CD14-positive monocyte (primary cell): ENCODE results near the gene NBPF4. TPM values are rescaled to one million over a fixed set of nuclear protein-coding genes. Genes with fewer than 3 reads are reported as not detected.
"Not testable (repeated sequence)": the region's sequence is repeated elsewhere in the genome, so short reads cannot be mapped to it uniquely, and the experiment has no call there.

Experiments
- DNase-seq, 3 donors: peaks; one replicate each; pipeline ENCODE4 v3.0.0-alpha.2; 2011 to 2022
- H2AFZ ChIP-seq: 2 replicates; pipeline ENCODE4 v1.6.0; 2012; ENCODE audit warnings: mild to moderate bottlenecking, low read depth, low read length, inconsistent platforms; ENCODE audit not compliant: insufficient read depth, poor library complexity, severe bottlenecking
- H3K27ac ChIP-seq, 2 donors: 1 replicate in 1 of 2; 2 replicates in 1 of 2; pipeline ENCODE4 v1.5.1; 2012 to 2013; ENCODE audit warnings: low read length in 2 of 2, control low read depth in 1 of 2, inconsistent platforms in 1 of 2, low read depth in 1 of 2, mild to moderate bottlenecking in 1 of 2
- H3K27me3 ChIP-seq, 2 donors: one replicate each; pipeline versions ENCODE4 v1.6.0 to v1.6.1; 2011 to 2013; ENCODE audit warnings: low read length in 2 of 2; ENCODE audit not compliant: control insufficient read depth in 2 of 2, insufficient read depth in 2 of 2
- H3K36me3 ChIP-seq, 2 donors: replicated peaks in 1 of 2; 1 replicate in 1 of 2; 2 replicates in 1 of 2; pipeline versions ENCODE4 v1.5.1 to v1.6.1; 2012 to 2013; ENCODE audit warnings: low read length in 2 of 2, control low read depth in 1 of 2, inconsistent platforms in 1 of 2, mild to moderate bottlenecking in 1 of 2; ENCODE audit not compliant: insufficient read depth in 2 of 2, control insufficient read depth in 1 of 2
- H3K4me1 ChIP-seq, 2 donors: 1 replicate in 1 of 2; 2 replicates in 1 of 2; pipeline versions ENCODE4 v1.5.1 to v1.6.1; 2012 to 2013; ENCODE audit warnings: low read length in 2 of 2, control low read depth in 1 of 2, inconsistent platforms in 1 of 2, mild to moderate bottlenecking in 1 of 2, moderate library complexity in 1 of 2; ENCODE audit not compliant: insufficient read depth in 2 of 2, control insufficient read depth in 1 of 2
- H3K4me2 ChIP-seq: replicated peaks from 2 replicates; pipeline ENCODE3; 2012; ENCODE audit warnings: low read length, moderate library complexity, mild to moderate bottlenecking; ENCODE audit not compliant: poor library complexity, severe bottlenecking; ENCODE audit errors: extremely low read depth
- H3K4me3 ChIP-seq, 3 experiments: fragments of 200-600 bp in 1 of 3; sonication (generic) in 1 of 3; replicated peaks in 1 of 3; 1 replicate in 2 of 3; 2 replicates in 1 of 3; pipeline ENCODE4 v1.5.1; 2011 to 2013; ENCODE audit warnings: low read length in 3 of 3, mild to moderate bottlenecking in 3 of 3, control low read depth in 2 of 3, low read depth in 2 of 3, inconsistent platforms in 1 of 3, moderate library complexity in 1 of 3
- H3K79me2 ChIP-seq: 2 replicates; pipeline ENCODE4 v1.6.0; 2012; ENCODE audit warnings: mild to moderate bottlenecking, control low read depth, inconsistent platforms, low read length, moderate library complexity; ENCODE audit not compliant: insufficient read depth
- H3K9ac ChIP-seq: 2 replicates; pipeline ENCODE4 v1.6.0; 2017; ENCODE audit warnings: low read length, mild to moderate bottlenecking; ENCODE audit not compliant: insufficient read depth, poor library complexity, severe bottlenecking
- H3K9me3 ChIP-seq, 2 donors: replicated peaks in 1 of 2; 1 replicate in 1 of 2; 2 replicates in 1 of 2; pipeline versions ENCODE4 v1.5.1 to v1.6.1; 2012 to 2013; ENCODE audit warnings: low read length in 2 of 2, control low read depth in 1 of 2; ENCODE audit not compliant: control insufficient read depth in 1 of 2, insufficient read depth in 1 of 2
- H4K20me1 ChIP-seq: 2 replicates; pipeline ENCODE4 v1.6.0; 2012; ENCODE audit warnings: mild to moderate bottlenecking, low read length, control low read depth, moderate library complexity; ENCODE audit not compliant: insufficient read depth
- H3K27ac Mint-ChIP-seq, 7 donors: one replicate each; pipeline ENCODE4 v1.8.0; 2020; ENCODE audit warnings: mild to moderate bottlenecking in 7 of 7, mixed read lengths in 7 of 7, moderate library complexity in 6 of 7, inconsistent platforms in 2 of 7
- H3K27me3 Mint-ChIP-seq, 3 donors: one replicate each; pipeline ENCODE4 v1.8.0; 2021 to 2022; ENCODE audit warnings: low read depth in 3 of 3, mild to moderate bottlenecking in 3 of 3, mixed read lengths in 3 of 3, moderate library complexity in 3 of 3, inconsistent platforms in 1 of 3
- H3K36me3 Mint-ChIP-seq, 2 donors: one replicate each; pipeline ENCODE4 v1.8.0; 2020; ENCODE audit warnings: mixed read lengths in 2 of 2, inconsistent platforms in 1 of 2, mild to moderate bottlenecking in 1 of 2
- H3K4me1 Mint-ChIP-seq: one replicate; pipeline ENCODE4 v1.8.0; 2020; ENCODE audit warnings: mild to moderate bottlenecking, mixed read lengths
- H3K4me3 Mint-ChIP-seq, 2 donors: one replicate each; pipeline ENCODE4 v1.8.0; 2020; ENCODE audit warnings: mild to moderate bottlenecking in 2 of 2, mixed read lengths in 2 of 2, moderate library complexity in 1 of 2
- H3K9me3 Mint-ChIP-seq, 7 donors: one replicate each; pipeline ENCODE4 v1.8.0; 2020 to 2022; ENCODE audit warnings: mixed read lengths in 7 of 7, mild to moderate bottlenecking in 6 of 7, moderate library complexity in 6 of 7, inconsistent platforms in 2 of 7
- WGBS: methylation state at CpG from one replicate; pipeline ENCODE4 v1.1.5; 2013; ENCODE audit warnings: missing lambda C conversion rate; ENCODE audit not compliant: insufficient coverage; 5-methylcytosine and 5-hydroxymethylcytosine counted together
- intact Hi-C, 2 donors: fragments of 100-400 bp; cut with micrococcal nuclease; formaldehyde crosslinking; loops; one replicate each; pipeline versions ENCODE4 v1.15.0 to v1.15.1; 2023
- polyA plus RNA-seq, 3 donors: library from polyadenylated mRNA; depleted of rRNA in 1 of 3; unstranded in 2 of 3; stranded (reverse) in 1 of 3; fragments of 300-500 nt in 2 of 3; fragments of >200 nt in 1 of 3; fragmentation: Illumina TruSeq in 2 of 3; gene quantifications; 1 replicate in 2 of 3; 2 replicates in 1 of 3; pipeline ENCODE4 v1.2.3, GENCODE V29; 2012 to 2021

The NBPF4 gene
- polyA plus RNA-seq, 3 donors: not detected

DNA sequence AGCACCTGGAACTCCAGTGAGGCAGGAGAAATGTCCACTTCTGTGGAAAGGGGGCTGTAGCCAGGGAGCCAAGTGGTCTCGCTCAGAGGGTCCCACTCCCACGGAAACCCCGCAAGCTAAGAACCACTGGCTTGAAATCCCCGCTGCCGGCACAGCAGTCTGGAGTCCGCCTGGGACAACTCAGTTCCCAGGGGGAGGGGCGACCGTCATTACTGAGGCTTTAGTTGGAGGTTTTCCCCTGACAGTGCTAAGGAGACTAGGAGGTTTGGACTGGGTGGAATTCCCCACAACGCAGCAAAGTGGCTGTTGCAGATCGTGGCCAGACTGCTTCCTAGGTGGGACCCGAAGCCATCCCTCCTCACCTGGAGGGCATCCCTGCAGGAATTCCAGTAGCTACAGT is 18.1 kb upstream of the NBPF4 start:
- H3K27ac Mint-ChIP-seq, H3K27ac ChIP-seq, H3K36me3 ChIP-seq, H3K9me3 Mint-ChIP-seq, H3K79me2 ChIP-seq, H3K4me3 Mint-ChIP-seq, H3K27me3 Mint-ChIP-seq, H3K4me1 Mint-ChIP-seq, DNase-seq, H3K27me3 ChIP-seq, H3K4me2 ChIP-seq, H3K4me1 ChIP-seq, H4K20me1 ChIP-seq, H2AFZ ChIP-seq, H3K4me3 ChIP-seq, intact Hi-C loops, H3K36me3 Mint-ChIP-seq, H3K9me3 ChIP-seq, H3K9ac ChIP-seq: not testable (repeated sequence)
- WGBS: no CpG with 5 or more reads among the region's 11 CpGs

DNA sequence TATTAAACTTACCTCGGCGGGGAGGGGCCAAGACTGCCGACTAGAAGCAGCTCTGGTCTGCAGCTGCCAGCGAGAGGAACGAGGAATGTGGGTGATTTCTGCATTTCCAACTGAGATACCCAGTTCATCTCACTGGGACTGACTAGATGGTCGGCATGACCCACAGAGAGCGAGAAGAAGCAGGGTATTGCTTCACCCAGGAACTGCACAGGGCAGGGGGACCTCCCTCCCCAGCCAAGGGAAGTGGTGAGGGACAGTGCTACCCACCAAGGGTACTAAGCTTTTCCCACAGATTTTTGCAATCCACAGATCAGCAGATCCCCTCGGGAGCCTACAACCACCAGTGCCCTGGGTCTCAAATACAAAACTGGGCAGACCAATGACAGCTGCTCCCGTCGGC is 17.6 kb upstream of the NBPF4 start:
- H3K9me3 Mint-ChIP-seq, H4K20me1 ChIP-seq, H3K27me3 ChIP-seq, H3K4me3 ChIP-seq, H2AFZ ChIP-seq, H3K9ac ChIP-seq, H3K27ac Mint-ChIP-seq, H3K36me3 ChIP-seq, H3K4me1 ChIP-seq, H3K27me3 Mint-ChIP-seq, H3K4me2 ChIP-seq, H3K79me2 ChIP-seq, intact Hi-C loops, H3K36me3 Mint-ChIP-seq, H3K4me3 Mint-ChIP-seq, H3K4me1 Mint-ChIP-seq, DNase-seq, H3K27ac ChIP-seq, H3K9me3 ChIP-seq: not testable (repeated sequence)
- no CpG with 5 or more reads among the region's 10 CpGs for WGBS

DNA sequence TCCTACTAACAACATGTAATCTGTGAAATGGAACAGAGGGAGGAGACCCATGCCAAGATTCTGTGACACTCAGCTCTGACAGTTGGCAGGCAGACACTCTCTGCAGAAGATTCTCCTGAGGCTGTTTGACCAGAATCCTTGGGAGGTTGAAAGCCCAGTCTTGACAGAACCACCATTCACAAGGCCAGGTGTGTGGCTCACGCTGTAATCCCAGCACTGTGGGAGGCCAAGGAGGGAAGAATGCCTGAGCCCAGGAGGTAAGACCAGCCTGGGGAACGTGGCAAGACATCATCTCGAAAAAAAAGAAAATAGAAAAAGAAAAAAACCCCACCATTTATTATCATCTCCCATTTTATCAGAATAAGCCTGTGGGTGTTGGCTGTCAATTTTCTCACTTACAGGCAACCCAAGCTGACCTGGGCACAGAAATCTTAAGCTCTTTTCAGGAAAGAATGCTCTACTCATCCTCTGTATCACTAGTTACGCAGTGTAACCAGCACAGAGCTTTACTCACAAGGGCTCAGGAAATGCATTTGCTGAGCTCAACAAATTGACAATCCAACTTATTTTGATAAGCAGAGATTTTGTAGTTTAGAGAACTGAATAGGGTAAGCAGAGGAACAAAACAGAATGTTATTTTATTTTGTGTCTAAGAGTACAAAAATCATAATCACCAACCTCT is 16.8 kb upstream of the NBPF4 start:
- H3K36me3 ChIP-seq, H3K4me1 Mint-ChIP-seq, H3K79me2 ChIP-seq, intact Hi-C loops, H4K20me1 ChIP-seq, H3K4me3 Mint-ChIP-seq, H3K4me3 ChIP-seq, H3K27me3 Mint-ChIP-seq, H3K36me3 Mint-ChIP-seq, H3K9ac ChIP-seq, H3K27ac ChIP-seq, H3K9me3 Mint-ChIP-seq, H2AFZ ChIP-seq, H3K4me1 ChIP-seq, H3K27me3 ChIP-seq, H3K27ac Mint-ChIP-seq, H3K4me2 ChIP-seq, H3K9me3 ChIP-seq, DNase-seq: not testable (repeated sequence)
- no CpG with 5 or more reads among the region's 4 CpGs for WGBS

DNA sequence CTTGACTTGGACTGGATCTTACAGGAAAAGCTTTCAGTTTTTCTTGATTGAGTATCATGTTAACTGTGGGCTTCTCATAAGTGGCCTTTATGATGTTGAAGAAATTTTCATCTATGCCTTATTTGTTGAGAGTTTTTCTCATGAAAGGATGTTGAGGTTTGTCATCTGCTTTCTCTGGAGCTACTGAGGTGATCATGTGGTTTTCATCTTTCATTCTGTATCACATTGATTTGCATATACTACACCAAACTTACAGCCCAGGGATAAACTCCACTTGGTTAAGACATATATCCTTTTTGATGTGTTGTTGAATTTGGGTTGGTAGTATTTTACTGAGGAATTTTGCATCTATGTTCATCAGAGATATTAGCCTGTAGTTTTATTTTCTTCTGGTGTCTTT is 11.6 kb upstream of the NBPF4 start:
- not testable (repeated sequence) for H3K4me3 Mint-ChIP-seq, H3K4me1 Mint-ChIP-seq, H3K4me1 ChIP-seq

More for the DNA sequence above, 11.6 kb upstream of the NBPF4 start:
- H3K4me2 ChIP-seq, H3K27ac Mint-ChIP-seq, H3K27me3 Mint-ChIP-seq, H4K20me1 ChIP-seq, H3K36me3 Mint-ChIP-seq, H3K79me2 ChIP-seq, DNase-seq, H2AFZ ChIP-seq, H3K9ac ChIP-seq, H3K4me3 ChIP-seq, H3K27ac ChIP-seq, H3K9me3 Mint-ChIP-seq, H3K9me3 ChIP-seq, H3K27me3 ChIP-seq, H3K36me3 ChIP-seq, intact Hi-C loops: not testable (repeated sequence)
